GM19463 (cell line): ENCODE data around the gene ITGA6.

Experiments
- ATAC-seq: cut with Tn5 transposase; IDR thresholded peaks from one replicate; pipeline ENCODE4 v1.9.1; 2021; ENCODE audit warnings: mild to moderate bottlenecking, moderate library complexity; ENCODE audit not compliant: unreplicated experiment

The ITGA6 gene

GRCh38 chr2:172439911-172440310 lies 12.5 kb downstream of the ITGA6 start:
- no peak for ATAC-seq

- no peak for ATAC-seq
Observed at GRCh38 chr2:172440795-172441194, 13.4 kb downstream of the ITGA6 start.

- no peak for ATAC-seq
Observed at GRCh38 chr2:172442072-172442895, 14.9 kb downstream of the ITGA6 start.

- no peak for ATAC-seq
Observed at GRCh38 chr2:172445851-172446250, 18.5 kb downstream of the ITGA6 start.

GRCh38 chr2:172446474-172447063 lies 19.2 kb downstream of the ITGA6 start:
- ATAC-seq: no peak

GRCh38 chr2:172447811-172448493 lies 20.6 kb downstream of the ITGA6 start:
- no peak for ATAC-seq

- no peak for ATAC-seq
Observed at GRCh38 chr2:172448544-172449267, 21.3 kb downstream of the ITGA6 start.

- ATAC-seq: no peak
Observed at GRCh38 chr2:172449911-172450550, 22.6 kb downstream of the ITGA6 start.

GRCh38 chr2:172451923-172452322 lies 24.5 kb downstream of the ITGA6 start:
- no peak for ATAC-seq

- ATAC-seq: no peak
Observed at GRCh38 chr2:172452845-172453244, 25.5 kb downstream of the ITGA6 start.

- ATAC-seq: no peak
Observed at GRCh38 chr2:172454404-172455120, 27.2 kb downstream of the ITGA6 start.

- no peak for ATAC-seq
Observed at GRCh38 chr2:172455121-172455515, 27.7 kb downstream of the ITGA6 start.

GRCh38 chr2:172456002-172456401 lies 28.6 kb downstream of the ITGA6 start:
- ATAC-seq: no peak

GRCh38 chr2:172457536-172457935 lies 30.1 kb downstream of the ITGA6 start:
- ATAC-seq: no peak

- ATAC-seq: no peak
Observed at GRCh38 chr2:172458561-172459124, 31.3 kb downstream of the ITGA6 start.

GRCh38 chr2:172460780-172461201 lies 33.4 kb downstream of the ITGA6 start:
- no peak for ATAC-seq

- no peak for ATAC-seq
Observed at GRCh38 chr2:172461591-172462372, 34.4 kb downstream of the ITGA6 start.

GRCh38 chr2:172462373-172462848 lies 35.0 kb downstream of the ITGA6 start:
- ATAC-seq: no peak

- ATAC-seq: peak; percentile 78
Observed at GRCh38 chr2:172462849-172463381, 35.5 kb downstream of the ITGA6 start.
